Testis (tissue), 2 donors: ENCODE results near the gene PDE6G.

Experiments used
- POLR2A ChIP-seq: fragments of 450-650 bp; IDR thresholded peaks from one replicate; pipeline ENCODE4 v1.6.1; 2017; ENCODE audit warnings: antibody characterized with exemption, mild to moderate bottlenecking, moderate library complexity
- TF ChIP-seq, protein P1 (sequence below), 3 experiments: fragments of 450-650 bp in 2 of 3; fragments of 200-600 bp in 1 of 3; sonication (generic) in 1 of 3; IDR thresholded peaks; one replicate each; pipeline ENCODE4 v1.5.1; 2016 to 2019; ENCODE audit warnings: antibody characterized with exemption in 3 of 3, mild to moderate bottlenecking in 2 of 3, moderate library complexity in 1 of 3

DNA sequence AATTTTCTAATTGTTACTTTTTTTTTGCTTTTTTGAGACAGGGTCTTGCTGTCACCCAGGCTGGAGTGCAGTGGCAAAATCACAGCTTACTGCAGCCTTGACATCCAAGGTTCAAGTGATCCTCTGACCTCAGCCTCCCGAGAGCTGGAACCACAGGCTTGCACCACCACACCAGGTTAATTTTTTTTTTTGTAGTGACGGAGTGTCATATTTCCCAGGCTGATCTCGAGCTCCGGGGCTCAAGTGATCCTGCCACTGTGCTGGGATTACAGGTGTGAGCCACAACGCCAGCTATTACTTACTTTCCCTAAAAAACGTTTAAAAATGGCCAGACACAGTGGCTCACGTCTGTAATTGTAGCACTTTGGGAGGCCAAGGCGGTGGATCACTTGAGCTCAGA is 26.1 kb downstream of the PDE6G start:
- TF ChIP-seq, protein P1, sequence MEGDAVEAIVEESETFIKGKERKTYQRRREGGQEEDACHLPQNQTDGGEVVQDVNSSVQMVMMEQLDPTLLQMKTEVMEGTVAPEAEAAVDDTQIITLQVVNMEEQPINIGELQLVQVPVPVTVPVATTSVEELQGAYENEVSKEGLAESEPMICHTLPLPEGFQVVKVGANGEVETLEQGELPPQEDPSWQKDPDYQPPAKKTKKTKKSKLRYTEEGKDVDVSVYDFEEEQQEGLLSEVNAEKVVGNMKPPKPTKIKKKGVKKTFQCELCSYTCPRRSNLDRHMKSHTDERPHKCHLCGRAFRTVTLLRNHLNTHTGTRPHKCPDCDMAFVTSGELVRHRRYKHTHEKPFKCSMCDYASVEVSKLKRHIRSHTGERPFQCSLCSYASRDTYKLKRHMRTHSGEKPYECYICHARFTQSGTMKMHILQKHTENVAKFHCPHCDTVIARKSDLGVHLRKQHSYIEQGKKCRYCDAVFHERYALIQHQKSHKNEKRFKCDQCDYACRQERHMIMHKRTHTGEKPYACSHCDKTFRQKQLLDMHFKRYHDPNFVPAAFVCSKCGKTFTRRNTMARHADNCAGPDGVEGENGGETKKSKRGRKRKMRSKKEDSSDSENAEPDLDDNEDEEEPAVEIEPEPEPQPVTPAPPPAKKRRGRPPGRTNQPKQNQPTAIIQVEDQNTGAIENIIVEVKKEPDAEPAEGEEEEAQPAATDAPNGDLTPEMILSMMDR (IDR thresholded peaks at IDR 0.05) = no peak
- TF ChIP-seq POLR2A = no peak
